Measurements from ENCODE around the gene ABTB1. TPM values are rescaled to one million over a fixed set of nuclear protein-coding genes. Genes with fewer than 3 reads are reported as not detected.

The ABTB1 gene
- total and polyA plus RNA-seq, 9 of the 15 experiments (the other 6 are each of a cell fraction or from before 2014, with no cell fraction given): 0.04 to 2.3 (median 0.55) TPM; not detected in 1

DNA sequence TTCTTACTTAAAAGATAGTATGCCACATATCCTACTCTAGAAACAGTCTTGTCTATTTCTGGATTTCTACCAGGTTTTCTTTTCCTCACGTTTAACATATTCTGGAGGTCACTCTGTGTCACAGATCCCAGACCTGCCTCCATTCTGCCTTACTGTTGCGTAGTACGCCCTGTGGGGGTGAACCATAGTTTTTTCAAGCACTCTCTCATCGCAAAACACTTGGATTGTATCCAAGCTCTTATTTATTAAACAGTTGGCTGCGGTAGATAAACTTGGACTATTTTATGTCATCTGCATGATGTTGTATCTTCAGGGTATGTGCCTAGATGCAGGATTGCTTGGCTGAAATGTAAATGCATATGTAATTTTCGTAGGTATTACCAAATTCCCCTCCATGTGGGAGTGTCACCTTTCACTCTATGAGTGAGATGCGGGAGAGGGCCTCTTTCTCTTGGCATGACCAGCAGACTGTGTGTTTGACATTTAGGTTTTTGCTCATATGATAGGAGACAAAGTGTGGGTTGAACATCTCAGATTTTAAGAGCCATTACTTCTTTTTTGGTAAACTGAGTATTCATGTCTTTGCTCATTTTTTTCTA lies 55.8 kb downstream of the ABTB1 start:
- H3K4me2 ChIP-seq (ENCODE audit: insufficient read depth, low read length): no peak overlapping the region
- ATAC-seq: peak; percentile 67
- no peak overlapping the region for H3K4me3 ChIP-seq
- no peak overlapping the region for H3K9ac ChIP-seq (ENCODE audit: insufficient read depth in 1 of 2, low read depth in 2 of 2, low read length in 2 of 2)
- no peaks in the 10 kb centered on the region for H4K20me1 ChIP-seq (replicated peaks; ENCODE audit: control insufficient read depth, insufficient read depth, low read length)
- no peak overlapping the region for H3K27ac ChIP-seq (ENCODE audit: extremely low read depth, low read depth, low read length)
- H2AFZ ChIP-seq (ENCODE audit: low read depth, low read length): no peak overlapping the region
- peaks cover 13 to 24% of the 10 kb centered on the region in 2 experiments; a peak in 4 of 5 replicates for H3K4me1 ChIP-seq (replicated peaks in 1 of 2; ENCODE audit: control insufficient read depth in 2 of 2, insufficient read depth in 2 of 2, low read length in 2 of 2)
- no peak for FAIRE-seq
- no peaks in the 10 kb centered on the region for H3K79me2 ChIP-seq (ENCODE audit: control insufficient read depth, insufficient read depth, low read length)
- no peaks in the 10 kb centered on the region for H3K9me3 ChIP-seq (replicated peaks; ENCODE audit: control insufficient read depth, insufficient read depth, low read depth, low read length)
- in situ Hi-C loops (cut with MboI) (no loop called here), intact Hi-C loops (cut with micrococcal nuclease) (no loop called here)
- no TSS peak for BruUV-seq (replicated peaks)
- WGBS (ENCODE audit: insufficient coverage, low coverage, missing lambda C conversion rate): 4% methylated on average over 7 of the region's 7 CpGs
- no peaks in the 10 kb centered on the region for H3K9me1 ChIP-seq (ENCODE audit: control insufficient read depth, insufficient read depth, low read length)
- POLR2A ChIA-PET: no interaction called here
- H3K36me3 ChIP-seq (ENCODE audit: control insufficient read depth, insufficient read depth, low read length): no peaks in the 10 kb centered on the region
- DNase-seq (ENCODE audit: extremely low read depth in 1 of 4, low spot score in 3 of 4): peak in 2 of 4 experiments; percentile 33 to 42
- CTCF ChIA-PET (ENCODE audit: low intra/inter-chr PET ratio): no interaction called here
- H3K27me3 ChIP-seq (ENCODE audit: control insufficient read depth in 2 of 2, insufficient read depth in 2 of 2, low read length in 2 of 2): peaks cover 1 to 11% of the 10 kb centered on the region in 2 experiments; a peak in 4 of 5 replicates
- TF ChIP-seq MIER1 (IDR thresholded peaks at IDR 0.05; ENCODE audit: low read depth): no peak
- no peak for TF ChIP-seq MAZ (CRISPR knock-in tag; conservative IDR thresholded peaks at IDR 0.05 in 1 of 2, IDR thresholded peaks at IDR 0.05 in 1 of 2)
- no peak for TF ChIP-seq RREB1 (CRISPR knock-in tag; IDR thresholded peaks at IDR 0.05)
- TF ChIP-seq ZNF274 (IDR thresholded peaks at IDR 0.05; ENCODE audit: borderline replicate concordance, low read depth, low read length): no peak
- no peak for TF ChIP-seq RBM39 (optimal IDR thresholded peaks at IDR 0.05; ENCODE audit: low read depth, low read length)
- TF ChIP-seq, protein P1, sequence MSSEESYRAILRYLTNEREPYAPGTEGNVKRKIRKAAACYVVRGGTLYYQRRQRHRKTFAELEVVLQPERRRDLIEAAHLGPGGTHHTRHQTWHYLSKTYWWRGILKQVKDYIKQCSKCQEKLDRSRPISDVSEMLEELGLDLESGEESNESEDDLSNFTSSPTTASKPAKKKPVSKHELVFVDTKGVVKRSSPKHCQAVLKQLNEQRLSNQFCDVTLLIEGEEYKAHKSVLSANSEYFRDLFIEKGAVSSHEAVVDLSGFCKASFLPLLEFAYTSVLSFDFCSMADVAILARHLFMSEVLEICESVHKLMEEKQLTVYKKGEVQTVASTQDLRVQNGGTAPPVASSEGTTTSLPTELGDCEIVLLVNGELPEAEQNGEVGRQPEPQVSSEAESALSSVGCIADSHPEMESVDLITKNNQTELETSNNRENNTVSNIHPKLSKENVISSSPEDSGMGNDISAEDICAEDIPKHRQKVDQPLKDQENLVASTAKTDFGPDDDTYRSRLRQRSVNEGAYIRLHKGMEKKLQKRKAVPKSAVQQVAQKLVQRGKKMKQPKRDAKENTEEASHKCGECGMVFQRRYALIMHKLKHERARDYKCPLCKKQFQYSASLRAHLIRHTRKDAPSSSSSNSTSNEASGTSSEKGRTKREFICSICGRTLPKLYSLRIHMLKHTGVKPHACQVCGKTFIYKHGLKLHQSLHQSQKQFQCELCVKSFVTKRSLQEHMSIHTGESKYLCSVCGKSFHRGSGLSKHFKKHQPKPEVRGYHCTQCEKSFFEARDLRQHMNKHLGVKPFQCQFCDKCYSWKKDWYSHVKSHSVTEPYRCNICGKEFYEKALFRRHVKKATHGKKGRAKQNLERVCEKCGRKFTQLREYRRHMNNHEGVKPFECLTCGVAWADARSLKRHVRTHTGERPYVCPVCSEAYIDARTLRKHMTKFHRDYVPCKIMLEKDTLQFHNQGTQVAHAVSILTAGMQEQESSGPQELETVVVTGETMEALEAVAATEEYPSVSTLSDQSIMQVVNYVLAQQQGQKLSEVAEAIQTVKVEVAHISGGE (CRISPR knock-in tag; IDR thresholded peaks at IDR 0.05): 0 out of 6 replicates have a peak, but pooled peaks of 1 of the 3 experiments have one; percentile 24
- no peak for TF ChIP-seq SLC30A9 (CRISPR knock-in tag; IDR thresholded peaks at IDR 0.05)
- no peak for TF ChIP-seq RBBP5 (IDR thresholded peaks at IDR 0.05; ENCODE audit: borderline replicate concordance, insufficient read depth, low read length, poor library complexity, severe bottlenecking)
- no peak for TF ChIP-seq ZNF586 (CRISPR knock-in tag; conservative IDR thresholded peaks at IDR 0.05)
- no peak for TF ChIP-seq PYGO2 (tag; IDR thresholded peaks at IDR 0.05)
- peak; percentile 68 for TF ChIP-seq NFIC (IDR thresholded peaks at IDR 0.05)

All from K562 (cell line).